Vagina (tissue), 2 donors: ENCODE results near the gene XCR1.

ENCODE experiments used
- POLR2A ChIP-seq, 2 donors: fragments of 450-650 bp; IDR thresholded peaks; one replicate each; pipeline ENCODE4 v1.6.1; 2017; ENCODE audit warnings: antibody characterized with exemption in 2 of 2, mild to moderate bottlenecking in 2 of 2, moderate library complexity in 2 of 2
- POLR2AphosphoS5 ChIP-seq, 2 donors: sonication (generic); formaldehyde crosslinking; IDR thresholded peaks; one replicate each; pipeline ENCODE4 v1.9.0; 2017; ENCODE audit warnings: antibody characterized with exemption in 2 of 2, mild to moderate bottlenecking in 2 of 2, low read depth in 1 of 2; ENCODE audit not compliant: insufficient read depth in 1 of 2
- TF ChIP-seq, protein P1 (sequence below), 3 experiments: fragments of 450-650 bp in 2 of 3; fragments of 200-600 bp in 1 of 3; sonication (generic) in 1 of 3; IDR thresholded peaks; one replicate each; pipeline ENCODE4 v1.5.1; 2017 to 2019; ENCODE audit warnings: antibody characterized with exemption in 3 of 3, mild to moderate bottlenecking in 2 of 3, moderate library complexity in 2 of 3

- TF ChIP-seq, protein P1, sequence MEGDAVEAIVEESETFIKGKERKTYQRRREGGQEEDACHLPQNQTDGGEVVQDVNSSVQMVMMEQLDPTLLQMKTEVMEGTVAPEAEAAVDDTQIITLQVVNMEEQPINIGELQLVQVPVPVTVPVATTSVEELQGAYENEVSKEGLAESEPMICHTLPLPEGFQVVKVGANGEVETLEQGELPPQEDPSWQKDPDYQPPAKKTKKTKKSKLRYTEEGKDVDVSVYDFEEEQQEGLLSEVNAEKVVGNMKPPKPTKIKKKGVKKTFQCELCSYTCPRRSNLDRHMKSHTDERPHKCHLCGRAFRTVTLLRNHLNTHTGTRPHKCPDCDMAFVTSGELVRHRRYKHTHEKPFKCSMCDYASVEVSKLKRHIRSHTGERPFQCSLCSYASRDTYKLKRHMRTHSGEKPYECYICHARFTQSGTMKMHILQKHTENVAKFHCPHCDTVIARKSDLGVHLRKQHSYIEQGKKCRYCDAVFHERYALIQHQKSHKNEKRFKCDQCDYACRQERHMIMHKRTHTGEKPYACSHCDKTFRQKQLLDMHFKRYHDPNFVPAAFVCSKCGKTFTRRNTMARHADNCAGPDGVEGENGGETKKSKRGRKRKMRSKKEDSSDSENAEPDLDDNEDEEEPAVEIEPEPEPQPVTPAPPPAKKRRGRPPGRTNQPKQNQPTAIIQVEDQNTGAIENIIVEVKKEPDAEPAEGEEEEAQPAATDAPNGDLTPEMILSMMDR (IDR thresholded peaks at IDR 0.05), result no peak
- TF ChIP-seq POLR2AphosphoS5 (IDR thresholded peaks at IDR 0.05; ENCODE audit: insufficient read depth in 1 of 2, low read depth in 1 of 2) (no peak), POLR2A (IDR thresholded peaks at IDR 0.05) (no peak)
Measured at GRCh38 chr3:46008058-46008457, 19.2 kb downstream of the XCR1 start.
